ENCODE data around the gene ITGA1.

GRCh38 chr5:52998552-52999313 is 211.0 kb downstream of the ITGA1 start:
- TF ChIP-seq CTCF (IDR thresholded peaks at IDR 0.05) = no peak
- TF ChIP-seq POLR2A (IDR thresholded peaks at IDR 0.05) = no peak
